ENCODE measurements around the gene NOS1AP.

NOS1AP gene

GRCh38 chr1:162091681-162092524 lies 22.4 kb downstream of the NOS1AP start:
- no peak for TF ChIP-seq CTCF (IDR thresholded peaks at IDR 0.05; ENCODE audit: control insufficient read depth, extremely low read depth, insufficient read depth)
- H3K4me3 ChIP-seq (ENCODE audit: low read depth, low read length) = no peak overlapping the region
- no peak for DNase-seq (ENCODE audit: low read depth)

- TF ChIP-seq CTCF (IDR thresholded peaks at IDR 0.05; ENCODE audit: control insufficient read depth, extremely low read depth, insufficient read depth) = no peak
- no peak overlapping the region for H3K4me3 ChIP-seq (ENCODE audit: low read depth, low read length)
- DNase-seq (ENCODE audit: low read depth) = no peak
These were observed 23.6 kb downstream of the NOS1AP start for GRCh38 chr1:162093095-162093494.

- TF ChIP-seq CTCF (IDR thresholded peaks at IDR 0.05; ENCODE audit: control insufficient read depth, extremely low read depth, insufficient read depth) = no peak
- no peak for DNase-seq (ENCODE audit: low read depth)
These were observed 24.8 kb downstream of the NOS1AP start for GRCh38 chr1:162094271-162094670.

GRCh38 chr1:162094723-162095122 lies 25.2 kb downstream of the NOS1AP start:
- no peak for TF ChIP-seq CTCF (IDR thresholded peaks at IDR 0.05; ENCODE audit: control insufficient read depth, extremely low read depth, insufficient read depth)
- H3K4me3 ChIP-seq (ENCODE audit: low read depth, low read length) = no peak overlapping the region
- DNase-seq (ENCODE audit: low read depth) = no peak

More at GRCh38 chr1:162094271-162094670, 24.8 kb downstream of the NOS1AP start:
- no peak overlapping the region for H3K4me3 ChIP-seq (ENCODE audit: low read depth, low read length)

GRCh38 chr1:162107911-162108310 lies 38.4 kb downstream of the NOS1AP start:
- TF ChIP-seq CTCF (IDR thresholded peaks at IDR 0.05; ENCODE audit: control insufficient read depth, extremely low read depth, insufficient read depth) = no peak
- DNase-seq (ENCODE audit: low read depth) = no peak
- no peak overlapping the region for H3K4me3 ChIP-seq (ENCODE audit: low read depth, low read length)

GRCh38 chr1:162108426-162108825 lies 38.9 kb downstream of the NOS1AP start:
- H3K4me3 ChIP-seq (ENCODE audit: low read depth, low read length) = no peak overlapping the region
- DNase-seq (ENCODE audit: low read depth) = no peak
- TF ChIP-seq CTCF (IDR thresholded peaks at IDR 0.05; ENCODE audit: control insufficient read depth, extremely low read depth, insufficient read depth) = no peak

GRCh38 chr1:162110910-162111309 lies 41.4 kb downstream of the NOS1AP start:
- no peak for DNase-seq (ENCODE audit: low read depth)
- no peak overlapping the region for H3K4me3 ChIP-seq (ENCODE audit: low read depth, low read length)
- TF ChIP-seq CTCF (IDR thresholded peaks at IDR 0.05; ENCODE audit: control insufficient read depth, extremely low read depth, insufficient read depth) = no peak
